ENCODE results near the gene NDUFS8. TPM values are rescaled to one million over a fixed set of nuclear protein-coding genes. Genes with fewer than 3 reads are reported as not detected.

Gene NDUFS8
- total RNA-seq, 2 experiments from 2014 or later: 105 to 109 TPM

DNA sequence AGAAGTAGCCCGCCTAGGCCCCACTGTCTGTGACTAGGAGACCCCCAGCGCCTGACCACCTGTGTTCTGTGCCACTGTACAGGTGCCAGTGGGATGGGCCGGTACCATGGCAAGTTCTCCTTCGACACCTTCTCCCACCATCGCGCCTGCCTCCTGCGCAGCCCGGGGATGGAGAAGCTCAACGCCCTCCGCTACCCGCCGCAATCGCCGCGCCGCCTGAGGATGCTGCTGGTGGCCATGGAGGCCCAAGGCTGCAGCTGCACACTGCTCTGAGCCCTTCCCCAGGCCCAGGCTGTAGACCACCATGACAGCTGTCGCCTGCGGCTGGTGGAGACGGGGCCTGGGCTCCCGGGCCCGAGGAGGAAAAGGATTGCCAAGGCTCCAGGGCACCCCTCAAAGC is 2.8 kb upstream of the NDUFS8 start:
- no peak overlapping the region for H3K4me3 Mint-ChIP-seq
- ATAC-seq (no peak), DNase-seq (no peak)
- peaks cover 16% of the 10 kb centered on the region for H3K4me1 Mint-ChIP-seq (ENCODE audit: low read depth)
- CTCF ChIA-PET: no interaction called here
- peaks cover 6% of the 10 kb centered on the region for H3K36me3 Mint-ChIP-seq (ENCODE audit: low read depth)
- no peaks in the 10 kb centered on the region for H3K27me3 Mint-ChIP-seq
- intact Hi-C loops (cut with micrococcal nuclease): no loop called here
- TF ChIP-seq CTCF (IDR thresholded peaks at IDR 0.05): no peak
- no peak overlapping the region for H3K27ac Mint-ChIP-seq
- POLR2A ChIA-PET: interaction anchor here (1.1 to 1.9 kb wide), 3 partner anchors 10 to 19 kb away, joined by 3 to 6 read pairs (median 3); no protein-coding TSS in a partner anchor
- peaks cover 2% of the 10 kb centered on the region for H3K9me3 Mint-ChIP-seq

GRCh38 chr11:68028802-68029545 is 1.5 kb upstream of the NDUFS8 start:
- Mint-ChIP-seq H3K27me3 (no peaks in the 10 kb centered on the region), H3K27ac (no peak overlapping the region), H3K9me3 (peaks cover 1% of the 10 kb centered on the region), H3K36me3 (ENCODE audit: low read depth) (peaks cover 8% of the 10 kb centered on the region), H3K4me1 (ENCODE audit: low read depth) (peaks cover 16% of the 10 kb centered on the region), H3K4me3 (peak overlapping the region; percentile 90)
- ATAC-seq (no peak), DNase-seq (no peak)
- CTCF ChIA-PET: no interaction called here
- intact Hi-C loops (cut with micrococcal nuclease): no loop called here
- no peak for TF ChIP-seq CTCF (IDR thresholded peaks at IDR 0.05)
- POLR2A ChIA-PET: interaction anchor here (0.9 to 1.2 kb wide), 3 partner anchors 8 to 18 kb away, joined by 3 to 4 read pairs (median 3); no protein-coding TSS in a partner anchor

GRCh38 chr11:68031144-68031464 is 623 bp downstream of the NDUFS8 start:
- ChIA-PET POLR2A (interaction anchor here (0.7 to 2.6 kb wide), 6 partner anchors 9 to 28 kb away, joined by 3 to 21 read pairs (median 3); partner anchors contain the start of gene TCIRG1), CTCF (interaction anchor here (0.9 kb wide), 1 partner anchor 241 kb away, joined by 3 read pairs; the partner anchor contains the start of gene C11orf24)
- TF ChIP-seq CTCF (IDR thresholded peaks at IDR 0.05): no peak
- peaks cover 16% of the 10 kb centered on the region for H3K4me1 Mint-ChIP-seq (ENCODE audit: low read depth)
- DNase-seq: peak; percentile 28
- H3K27me3 Mint-ChIP-seq: no peaks in the 10 kb centered on the region
- H3K27ac Mint-ChIP-seq: peak overlapping the region; percentile 95
- H3K9me3 Mint-ChIP-seq: no peaks in the 10 kb centered on the region
- intact Hi-C loops (cut with micrococcal nuclease): no loop called here
- peak overlapping the region; percentile 90 for H3K4me3 Mint-ChIP-seq
- H3K36me3 Mint-ChIP-seq (ENCODE audit: low read depth): peaks cover 2% of the 10 kb centered on the region
- no peak for ATAC-seq

DNA sequence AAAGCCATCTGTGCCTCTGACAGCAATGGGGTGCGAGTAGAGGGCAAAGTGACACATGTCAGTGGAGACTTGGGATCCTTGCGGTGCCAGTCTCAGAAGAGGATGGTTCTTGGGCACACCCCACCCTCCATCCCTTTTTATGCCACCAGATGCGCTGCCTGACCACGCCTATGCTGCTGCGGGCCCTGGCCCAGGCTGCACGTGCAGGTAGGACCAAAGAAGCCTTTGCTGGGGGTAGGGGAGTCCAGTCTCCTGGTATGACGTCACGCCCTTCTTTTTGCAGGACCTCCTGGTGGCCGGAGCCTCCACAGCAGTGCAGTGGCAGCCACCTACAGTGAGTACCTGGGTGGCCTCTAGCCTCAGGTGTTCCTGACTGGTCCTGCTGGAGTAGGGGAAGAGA is 1.5 kb downstream of the NDUFS8 start:
- no peaks in the 10 kb centered on the region for H3K9me3 Mint-ChIP-seq

More for the DNA sequence above, 1.5 kb downstream of the NDUFS8 start:
- Mint-ChIP-seq H3K27me3 (no peaks in the 10 kb centered on the region), H3K27ac (peak overlapping the region; percentile 95), H3K4me1 (ENCODE audit: low read depth) (peaks cover 20% of the 10 kb centered on the region), H3K4me3 (peak overlapping the region; percentile 90), H3K36me3 (ENCODE audit: low read depth) (peaks cover 2% of the 10 kb centered on the region)
- ChIA-PET POLR2A (interaction anchor here (1.3 to 2.6 kb wide), 3 partner anchors 8 to 10 kb away, joined by 3 to 21 read pairs (median 6); partner anchors contain the start of gene TCIRG1), CTCF (no interaction called here)
- TF ChIP-seq CTCF (IDR thresholded peaks at IDR 0.05): no peak
- no peak for DNase-seq
- ATAC-seq: no peak
- intact Hi-C loops (cut with micrococcal nuclease): no loop called here

Data from activated CD8-positive, alpha-beta T cell treated with anti-CD3 and anti-CD28 coated beads for 36 hours (primary cell).